Stimulated activated naive B cell treated with anti-CD40 and anti-IgM and Interleukin-4, amounts not matched to agents 10 μg/mL and 1 μg/mL and 100 μg/mL, for 72 hours (primary cell): ENCODE data around the gene PPDPF.

Experiments used
- ATAC-seq, 2 donors: fragments of 150-1000 bp; cut with Tn5 transposase; replicated peaks; 2 replicates each; pipeline ENCODE4 v1.10.0; 2021; ENCODE audit warnings: moderate library complexity in 1 of 2
- DNase-seq: peaks from one replicate; pipeline ENCODE4 v3.0.0; 2021
- H3K27ac Mint-ChIP-seq: one replicate; pipeline ENCODE4 v1.8.0; 2022; ENCODE audit warnings: mild to moderate bottlenecking, mixed read lengths
- H3K27me3 Mint-ChIP-seq, 2 donors: one replicate each; pipeline ENCODE4 v1.8.0; 2022; ENCODE audit warnings: mixed read lengths in 2 of 2
- H3K36me3 Mint-ChIP-seq, 2 donors: one replicate each; pipeline ENCODE4 v1.8.0; 2022; ENCODE audit warnings: mixed read lengths in 2 of 2, mild to moderate bottlenecking in 1 of 2
- H3K4me1 Mint-ChIP-seq, 2 donors: one replicate each; pipeline ENCODE4 v1.8.0; 2022; ENCODE audit warnings: mixed read lengths in 2 of 2, mild to moderate bottlenecking in 1 of 2
- H3K4me3 Mint-ChIP-seq, 2 donors: one replicate each; pipeline ENCODE4 v1.8.0; 2022; ENCODE audit warnings: mild to moderate bottlenecking in 2 of 2, mixed read lengths in 2 of 2, moderate library complexity in 1 of 2
- H3K9me3 Mint-ChIP-seq, 2 donors: one replicate each; pipeline ENCODE4 v1.8.0; 2022; ENCODE audit warnings: mixed read lengths in 2 of 2, mild to moderate bottlenecking in 1 of 2

PPDPF gene

DNA sequence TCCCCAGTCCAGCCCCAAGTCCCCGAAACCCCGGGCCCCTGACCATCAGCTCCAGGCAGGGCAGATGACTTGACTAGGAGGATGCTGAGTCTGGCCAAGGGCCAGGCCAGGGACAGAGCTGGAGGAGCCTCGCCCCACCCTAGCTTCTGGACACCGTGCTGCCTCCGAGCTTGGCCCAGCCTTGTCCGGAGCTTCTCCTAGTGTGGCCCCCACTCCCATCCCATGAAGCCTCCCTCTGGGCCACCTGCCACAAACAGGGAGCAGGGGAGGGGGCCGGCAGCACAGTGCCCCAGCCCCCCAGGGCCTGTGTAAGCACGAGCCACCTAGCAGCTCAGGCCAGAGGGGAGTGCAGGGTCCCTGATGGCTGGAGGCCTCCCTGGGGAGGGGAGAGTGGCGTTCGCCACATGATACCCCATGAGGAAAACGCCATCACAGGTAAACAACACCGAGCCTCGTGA, 27.0 kb upstream of the PPDPF start:
- Mint-ChIP-seq H3K27me3 (peaks cover 37 to 65% of the 10 kb centered on the region in 2 donors), H3K4me3 (no peak overlapping the region), H3K4me1 (peaks cover 7 to 20% of the 10 kb centered on the region in 2 donors), H3K36me3 (no peaks in the 10 kb centered on the region), H3K27ac (no peak overlapping the region), H3K9me3 (peaks cover 8 to 11% of the 10 kb centered on the region in 2 donors)
- no peak for ATAC-seq
- DNase-seq, result no peak

DNA sequence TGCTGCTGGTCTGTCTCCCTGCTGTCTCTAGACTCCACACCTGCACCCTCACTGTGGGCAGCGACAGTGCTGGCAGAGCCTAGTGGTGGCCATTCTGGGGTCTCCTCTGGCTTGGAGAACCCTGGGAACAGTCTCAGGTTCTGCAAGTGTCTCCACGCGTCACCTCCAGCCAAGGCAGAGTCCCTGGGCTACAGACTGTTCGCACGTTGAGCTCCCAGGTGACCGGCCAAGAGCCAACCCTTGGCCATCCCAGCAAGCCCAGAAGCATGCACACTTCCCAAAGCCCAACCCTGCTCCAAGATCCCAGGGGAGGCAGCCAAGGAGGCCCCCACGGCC, 26.5 kb upstream of the PPDPF start:
- Mint-ChIP-seq H3K4me1 (peaks cover 7 to 20% of the 10 kb centered on the region in 2 donors), H3K27me3 (peaks cover 37 to 60% of the 10 kb centered on the region in 2 donors), H3K9me3 (peaks cover 8 to 11% of the 10 kb centered on the region in 2 donors), H3K4me3 (no peak overlapping the region), H3K36me3 (no peaks in the 10 kb centered on the region), H3K27ac (no peak overlapping the region)
- DNase-seq, result no peak
- ATAC-seq, result no peak

- Mint-ChIP-seq H3K9me3 (peaks cover 8 to 11% of the 10 kb centered on the region in 2 donors), H3K36me3 (no peaks in the 10 kb centered on the region), H3K27me3 (peaks cover 34 to 55% of the 10 kb centered on the region in 2 donors), H3K4me1 (peaks cover 7 to 20% of the 10 kb centered on the region in 2 donors), H3K27ac (no peak overlapping the region), H3K4me3 (no peak overlapping the region)
- DNase-seq, result no peak
- no peak for ATAC-seq
Measured at GRCh38 chr20:63494420-63495166, 26.0 kb upstream of the PPDPF start.

GRCh38 chr20:63495167-63495720, 25.3 kb upstream of the PPDPF start:
- no peak overlapping the region for H3K4me3 Mint-ChIP-seq
- H3K4me1 Mint-ChIP-seq, result peaks cover 7 to 20% of the 10 kb centered on the region in 2 donors
- DNase-seq, result no peak
- peaks cover 8 to 11% of the 10 kb centered on the region in 2 donors for H3K9me3 Mint-ChIP-seq
- ATAC-seq, result no peak
- H3K27me3 Mint-ChIP-seq, result peaks cover 28 to 48% of the 10 kb centered on the region in 2 donors
- no peak overlapping the region for H3K27ac Mint-ChIP-seq
- no peaks in the 10 kb centered on the region for H3K36me3 Mint-ChIP-seq

GRCh38 chr20:63495741-63496595, 24.6 kb upstream of the PPDPF start:
- H3K36me3 Mint-ChIP-seq, result no peaks in the 10 kb centered on the region
- peak overlapping the region; percentile 65 to 66 for H3K4me3 Mint-ChIP-seq
- ATAC-seq, result peak; percentile 76 to 78
- peaks cover 7 to 20% of the 10 kb centered on the region in 2 donors for H3K4me1 Mint-ChIP-seq
- no peak overlapping the region for H3K27ac Mint-ChIP-seq
- H3K9me3 Mint-ChIP-seq, result peaks cover 8 to 11% of the 10 kb centered on the region in 2 donors
- H3K27me3 Mint-ChIP-seq, result peaks cover 25 to 43% of the 10 kb centered on the region in 2 donors
- peak; percentile 39 for DNase-seq

- ATAC-seq, result peak; percentile 19 to 25
Measured at GRCh38 chr20:63496596-63497120, 23.9 kb upstream of the PPDPF start.

GRCh38 chr20:63497138-63497945, 23.2 kb upstream of the PPDPF start:
- H3K27me3 Mint-ChIP-seq, result peaks cover 18 to 35% of the 10 kb centered on the region in 2 donors
- no peaks in the 10 kb centered on the region for H3K36me3 Mint-ChIP-seq
- H3K4me3 Mint-ChIP-seq, result peak overlapping the region in 1 of 2 donors; percentile 50
- DNase-seq (no peak), ATAC-seq (no peak)
- H3K9me3 Mint-ChIP-seq, result peaks cover 2 to 5% of the 10 kb centered on the region in 2 donors
- peaks cover 7 to 20% of the 10 kb centered on the region in 2 donors for H3K4me1 Mint-ChIP-seq
- H3K27ac Mint-ChIP-seq, result peak overlapping the region; percentile 51

More at GRCh38 chr20:63496596-63497120, 23.9 kb upstream of the PPDPF start:
- H3K9me3 Mint-ChIP-seq, result peaks cover 8% of the 10 kb centered on the region in 2 donors
- no peak for DNase-seq
- H3K4me1 Mint-ChIP-seq, result peaks cover 7 to 20% of the 10 kb centered on the region in 2 donors
- peak overlapping the region; percentile 51 for H3K27ac Mint-ChIP-seq
- peaks cover 20 to 36% of the 10 kb centered on the region in 2 donors for H3K27me3 Mint-ChIP-seq
- H3K36me3 Mint-ChIP-seq, result no peaks in the 10 kb centered on the region
- peak overlapping the region; percentile 50 to 65 for H3K4me3 Mint-ChIP-seq

DNA sequence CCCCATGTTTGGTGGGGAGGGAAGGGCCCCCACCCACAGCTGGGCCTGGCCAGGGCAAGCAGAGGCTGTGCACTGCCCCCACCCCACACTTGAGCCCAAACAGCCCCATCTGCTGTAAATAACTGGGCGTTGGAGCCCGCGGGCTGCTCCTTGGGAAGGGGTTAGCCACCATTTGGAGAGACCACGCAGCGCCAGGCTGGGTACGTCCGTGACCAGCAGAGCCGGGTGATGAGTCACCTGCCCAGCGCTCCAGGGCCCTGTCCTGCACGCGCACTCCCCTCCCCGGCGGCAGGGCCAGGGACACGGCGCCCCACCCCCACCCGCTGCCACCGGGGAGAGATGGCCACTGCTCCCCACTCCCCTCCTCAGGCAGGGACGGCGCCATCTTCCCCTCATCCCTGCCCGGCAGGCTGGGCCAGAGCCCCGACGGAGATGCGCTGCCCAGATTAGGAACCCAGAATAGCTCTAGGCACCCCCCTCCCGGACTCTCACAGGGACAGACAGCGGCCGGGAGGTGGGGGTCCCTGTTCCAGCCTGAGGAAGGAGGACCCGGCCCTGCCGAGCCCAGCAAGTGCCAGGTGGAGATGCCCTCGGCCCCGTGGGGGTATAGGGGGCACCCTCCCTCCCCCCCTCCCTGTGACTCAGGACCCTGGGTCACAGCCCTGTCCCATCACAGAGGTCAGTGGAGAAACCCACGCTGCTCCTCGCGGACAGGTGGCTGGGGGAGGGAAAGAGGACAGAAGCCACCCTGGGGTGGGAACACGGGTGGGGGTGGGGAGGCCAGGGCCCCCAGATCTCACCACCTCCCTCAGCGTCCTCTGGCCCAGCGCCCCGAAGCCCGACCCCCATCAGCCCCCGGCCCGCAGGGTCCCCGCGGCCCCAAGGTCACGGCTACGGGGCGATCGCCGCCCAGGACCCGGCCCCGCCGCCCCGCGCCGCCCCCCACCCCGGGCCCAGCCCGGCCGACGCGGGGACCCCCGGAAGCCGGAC, 22.3 kb upstream of the PPDPF start:
- H3K9me3 Mint-ChIP-seq, result no peaks in the 10 kb centered on the region

GRCh38 chr20:63498960-63499337, 21.6 kb upstream of the PPDPF start, which contains the start of gene EEF1A2:
Gene EEF1A2, minus strand, starts transcription at chr20:63499083. Its CDS starts 1,320 bp downstream, at chr20:63497763.
- H3K27ac Mint-ChIP-seq, result no peak within 1 kb of the TSS
- DNase-seq (no peak), ATAC-seq (peak; percentile 40 to 45)
- H3K4me1 Mint-ChIP-seq, result peaks cover 7 to 20% of the 10 kb centered on the region in 2 donors
- H3K36me3 Mint-ChIP-seq, result no peaks in the 10 kb centered on the region
- H3K9me3 Mint-ChIP-seq, result no peaks in the 10 kb centered on the region
- peak within 1 kb of the TSS; percentile 46 to 66 for H3K4me3 Mint-ChIP-seq
- peaks cover 12 to 35% of the 10 kb centered on the region in 2 donors for H3K27me3 Mint-ChIP-seq

More for the DNA sequence above, 22.3 kb upstream of the PPDPF start:
- Mint-ChIP-seq H3K36me3 (no peaks in the 10 kb centered on the region), H3K27me3 (peaks cover 9 to 35% of the 10 kb centered on the region in 2 donors), H3K27ac (no peak overlapping the region), H3K4me1 (peaks cover 7 to 20% of the 10 kb centered on the region in 2 donors), H3K4me3 (peak overlapping the region; percentile 46 to 66)
- DNase-seq, result no peak
- no peak for ATAC-seq

DNA sequence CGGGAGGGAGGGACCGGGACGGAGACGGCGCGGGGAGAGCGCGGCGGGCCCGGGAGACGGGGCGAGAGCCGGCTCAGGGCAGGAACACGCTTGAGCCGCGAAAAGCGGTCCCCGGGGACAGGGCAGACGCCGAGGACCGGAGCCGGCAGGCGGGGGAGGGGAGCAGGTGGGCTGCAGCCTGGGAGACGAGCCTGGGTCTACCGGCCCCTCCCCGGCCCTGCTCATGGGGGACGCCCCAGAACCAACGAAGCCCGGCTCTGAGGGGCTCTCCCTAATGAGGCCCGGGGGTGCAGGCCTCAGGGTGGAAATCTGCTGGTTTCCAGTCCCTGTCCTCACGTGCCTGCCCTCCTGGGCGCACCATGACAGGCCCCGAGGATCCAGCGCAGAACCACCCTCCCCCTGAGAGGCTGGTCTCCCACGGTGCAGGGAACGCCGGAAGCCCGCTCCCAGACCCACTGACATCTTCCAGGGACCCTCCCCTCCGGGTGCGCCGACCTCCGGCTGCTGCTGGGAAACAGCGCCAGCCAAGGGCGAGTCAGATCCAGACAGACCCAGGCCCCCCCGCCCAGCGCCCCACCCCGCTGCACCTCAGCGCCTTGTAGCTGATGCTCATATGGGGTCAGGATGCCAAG, 21.1 kb upstream of the PPDPF start:
- Mint-ChIP-seq H3K4me3 (peak overlapping the region in 1 of 2 donors; percentile 62), H3K27ac (no peak overlapping the region), H3K9me3 (no peaks in the 10 kb centered on the region), H3K27me3 (peaks cover 16 to 35% of the 10 kb centered on the region in 2 donors), H3K36me3 (no peaks in the 10 kb centered on the region), H3K4me1 (peaks cover 7 to 20% of the 10 kb centered on the region in 2 donors)
- peak; percentile 17 to 25 for ATAC-seq
- DNase-seq, result no peak

- no peak overlapping the region for H3K27ac Mint-ChIP-seq
Measured at GRCh38 chr20:63500151-63500901, 20.2 kb upstream of the PPDPF start.

More at GRCh38 chr20:63500151-63500901, 20.2 kb upstream of the PPDPF start:
- Mint-ChIP-seq H3K4me3 (peak overlapping the region in 1 of 2 donors; percentile 13), H3K36me3 (peaks cover 0 to 3% of the 10 kb centered on the region in 2 donors), H3K9me3 (peaks cover 4 to 7% of the 10 kb centered on the region in 2 donors), H3K4me1 (peaks cover 7 to 20% of the 10 kb centered on the region in 2 donors), H3K27me3 (peaks cover 19 to 34% of the 10 kb centered on the region in 2 donors)
- no peak for ATAC-seq
- DNase-seq, result no peak
